ENCODE data around the gene SKOR2. TPM values are rescaled to one million over a fixed set of nuclear protein-coding genes. Genes with fewer than 3 reads are reported as not detected.
A peak's percentile ranks its signal among the peaks of the same experiment; 100 is the strongest.

The SKOR2 gene
- total and polyA plus RNA-seq, 9 donors: 0.01 TPM; not detected in 8

GRCh38 chr18:47215554-47216138, 35.8 kb downstream of the SKOR2 start:
- Histone ChIP-seq H3K27me3 (no peaks in the 10 kb centered on the region), H3K4me3 (no peak overlapping the region), H3K36me3 (no peaks in the 10 kb centered on the region), H3K9me3 (no peaks in the 10 kb centered on the region), H3K4me1 (ENCODE audit: insufficient read depth) (no peaks in the 10 kb centered on the region), H3K27ac (no peak overlapping the region)
- TF ChIP-seq POLR2A (IDR thresholded peaks at IDR 0.05) (no peak), EP300 (IDR thresholded peaks at IDR 0.05) (no peak), CTCF (IDR thresholded peaks at IDR 0.05) (no peak)
- intact Hi-C loops (cut with DNase I): no loop called here
- WGBS, 3 donors: 0 to 2% (median 1%) methylated on average over 5 of the region's 5 CpGs
- no peak for DNase-seq

- intact Hi-C loops (cut with DNase I): no loop called here
- 87 to 93% (median 90%) methylated on average over 1 of the region's 1 CpG for WGBS, 3 donors
- Histone ChIP-seq H3K4me3 (no peak overlapping the region), H3K27me3 (no peaks in the 10 kb centered on the region), H3K27ac (no peak overlapping the region), H3K4me1 (ENCODE audit: insufficient read depth) (no peaks in the 10 kb centered on the region), H3K9me3 (no peaks in the 10 kb centered on the region), H3K36me3 (no peaks in the 10 kb centered on the region)
- TF ChIP-seq EP300 (IDR thresholded peaks at IDR 0.05) (no peak), CTCF (IDR thresholded peaks at IDR 0.05) (no peak), POLR2A (IDR thresholded peaks at IDR 0.05) (no peak)
- DNase-seq: no peak
Observed at GRCh38 chr18:47209171-47209570, 42.3 kb downstream of the SKOR2 start.

GRCh38 chr18:47206945-47207637, 44.4 kb downstream of the SKOR2 start:
- no peak for TF ChIP-seq CTCF (IDR thresholded peaks at IDR 0.05)
- TF ChIP-seq POLR2A (IDR thresholded peaks at IDR 0.05): no peak
- no peak for TF ChIP-seq EP300 (IDR thresholded peaks at IDR 0.05)
- no peaks in the 10 kb centered on the region for H3K4me1 ChIP-seq (ENCODE audit: insufficient read depth)
- H3K27ac ChIP-seq: no peak overlapping the region
- H3K36me3 ChIP-seq: no peaks in the 10 kb centered on the region
- H3K4me3 ChIP-seq: no peak overlapping the region
- 68 to 71% (median 69%) methylated on average over 2 of the region's 2 CpGs for WGBS, 3 donors
- intact Hi-C loops (cut with DNase I): no loop called here
- DNase-seq: no peak
- no peaks in the 10 kb centered on the region for H3K27me3 ChIP-seq
- H3K9me3 ChIP-seq: no peaks in the 10 kb centered on the region

- Histone ChIP-seq H3K27me3 (no peaks in the 10 kb centered on the region), H3K9me3 (no peaks in the 10 kb centered on the region), H3K27ac (no peak overlapping the region), H3K4me3 (no peak overlapping the region), H3K4me1 (ENCODE audit: insufficient read depth) (no peaks in the 10 kb centered on the region), H3K36me3 (no peaks in the 10 kb centered on the region)
- TF ChIP-seq EP300 (IDR thresholded peaks at IDR 0.05) (no peak), POLR2A (IDR thresholded peaks at IDR 0.05) (no peak), CTCF (IDR thresholded peaks at IDR 0.05) (no peak)
- intact Hi-C loops (cut with DNase I): no loop called here
- 52 to 56% (median 54%) methylated on average over 3 of the region's 3 CpGs for WGBS, 3 donors
- peak in 1 of 5 donors; percentile 12 for DNase-seq
Observed at GRCh38 chr18:47204908-47205522, 46.4 kb downstream of the SKOR2 start.

All from ovary (tissue), 9 donors.